Measurements from ENCODE around the gene CPEB1.
A peak's percentile ranks its signal among the peaks of the same experiment; 100 is the strongest.
"Not testable (repeated sequence)": the region's sequence is repeated elsewhere in the genome, so short reads cannot be mapped to it uniquely, and the experiment has no call there.

The CPEB1 gene

DNA sequence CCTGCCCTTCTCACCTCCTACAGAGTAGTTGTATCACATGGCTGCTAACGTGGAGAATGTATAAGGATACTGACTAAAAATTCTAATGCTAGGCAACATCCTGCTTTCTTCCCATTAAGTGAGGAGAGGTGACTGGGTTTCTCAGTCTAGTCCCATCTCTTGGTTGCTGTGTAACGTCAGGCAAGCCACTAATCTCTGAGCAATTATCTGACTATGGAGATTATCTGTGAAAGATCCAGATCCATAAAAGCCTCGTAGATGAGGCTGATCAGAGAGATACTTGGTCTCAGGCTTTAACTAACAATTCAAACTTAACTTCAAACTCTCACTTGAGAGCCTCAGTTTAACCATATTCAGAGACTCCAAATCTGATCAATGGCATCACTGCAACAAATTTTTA, 102.2 kb downstream of the CPEB1 start:
- no peak for DNase-seq (ENCODE audit: low read depth)

- DNase-seq (ENCODE audit: low read depth), result no peak
Observed at GRCh38 chr15:82544431-82544830, 102.7 kb downstream of the CPEB1 start.

DNA sequence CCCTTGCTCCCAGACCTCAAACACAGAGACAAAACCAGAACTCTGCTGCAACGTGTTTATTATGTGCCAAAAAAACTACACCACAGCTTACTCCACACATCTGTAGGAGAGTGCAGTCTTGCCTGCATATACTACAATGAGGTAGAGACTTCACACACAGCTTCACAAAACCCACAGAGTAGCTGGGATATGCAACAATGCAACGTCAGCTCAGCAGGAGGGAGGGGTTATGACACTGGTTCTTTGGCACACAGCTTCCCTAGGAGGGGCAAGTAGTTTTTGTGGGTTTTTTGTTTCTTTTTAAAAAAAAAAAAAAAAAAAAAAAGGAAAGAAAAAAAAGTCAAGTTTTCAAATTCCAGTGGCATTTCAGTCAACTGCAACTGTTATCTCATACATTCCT, 104.0 kb downstream of the CPEB1 start:
- DNase-seq (ENCODE audit: low read depth), result no peak

GRCh38 chr15:82540984-82541431, 106.2 kb downstream of the CPEB1 start:
- DNase-seq (ENCODE audit: low read depth), result no peak

DNA sequence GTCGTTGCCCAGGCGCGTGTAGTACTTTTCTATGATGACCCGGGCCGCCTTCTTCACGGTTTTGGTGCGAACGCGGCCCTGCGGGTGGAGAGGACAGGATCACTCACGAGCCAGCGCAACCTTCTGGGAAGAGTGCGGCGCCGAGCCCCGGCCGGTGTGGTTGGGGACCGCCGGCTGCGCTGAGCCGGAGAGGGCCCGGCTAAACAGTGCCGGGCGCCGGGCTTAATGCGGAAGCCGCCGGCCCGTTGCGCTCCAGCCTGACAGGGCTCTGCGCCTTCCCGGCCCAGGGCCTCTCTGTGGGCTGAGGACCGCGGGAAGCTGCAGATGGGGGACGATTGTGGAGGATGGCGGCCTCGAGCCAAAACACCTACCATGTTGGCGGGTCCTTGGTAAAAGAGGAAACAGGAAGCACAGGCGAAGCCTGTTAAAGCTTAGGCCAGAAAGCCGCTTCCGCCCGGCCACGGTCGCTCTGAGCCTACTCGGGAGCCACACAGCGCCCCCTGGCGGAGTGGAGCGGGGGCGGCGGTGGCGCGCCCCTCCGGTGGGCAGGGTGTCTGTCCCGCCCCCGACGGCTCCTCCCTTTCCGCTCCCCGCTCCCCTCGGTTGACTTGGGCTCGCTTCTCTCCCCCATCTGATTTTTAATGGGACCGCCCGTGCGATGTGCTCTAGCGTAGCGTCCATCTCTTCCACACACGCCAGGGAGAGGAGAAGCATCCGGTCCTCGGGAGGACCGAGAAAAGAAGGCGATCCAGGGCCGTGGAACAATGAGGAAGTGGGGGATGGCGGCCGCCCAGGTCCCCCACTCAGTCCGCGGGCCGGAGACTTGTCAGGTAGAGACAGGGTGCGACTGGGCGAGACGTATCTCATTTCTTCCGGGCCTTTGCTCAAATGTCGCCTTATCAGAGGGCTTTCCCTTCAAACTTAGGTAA, 106.8 kb downstream of the CPEB1 start, which contains the start of gene RPS17:
TSS of gene RPS17 (minus strand) at position 403 of the 929 bp plus-strand sequence. CDS start at position 374, 29 bp downstream.
- peak; percentile 99 for DNase-seq (ENCODE audit: low read depth)

DNA sequence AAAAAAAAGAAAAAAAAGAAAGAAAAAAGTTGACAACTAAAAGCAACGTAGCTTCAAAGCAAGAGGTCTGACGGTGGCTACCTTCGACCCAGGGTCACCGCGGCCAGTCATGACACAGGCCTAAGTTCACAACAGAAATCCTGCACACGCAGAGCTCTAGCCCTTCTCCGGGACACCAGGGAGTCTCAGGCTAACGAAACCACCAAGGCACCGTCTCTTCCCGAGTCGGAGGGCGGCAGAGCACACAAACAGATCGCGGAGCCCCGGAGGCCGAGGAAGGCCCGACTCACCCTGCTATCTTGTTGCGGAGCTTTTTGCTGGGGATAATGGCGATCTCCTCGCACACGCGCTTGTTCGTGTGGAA, 107.5 kb downstream of the CPEB1 start:
- DNase-seq (ENCODE audit: low read depth), result no peak

DNA sequence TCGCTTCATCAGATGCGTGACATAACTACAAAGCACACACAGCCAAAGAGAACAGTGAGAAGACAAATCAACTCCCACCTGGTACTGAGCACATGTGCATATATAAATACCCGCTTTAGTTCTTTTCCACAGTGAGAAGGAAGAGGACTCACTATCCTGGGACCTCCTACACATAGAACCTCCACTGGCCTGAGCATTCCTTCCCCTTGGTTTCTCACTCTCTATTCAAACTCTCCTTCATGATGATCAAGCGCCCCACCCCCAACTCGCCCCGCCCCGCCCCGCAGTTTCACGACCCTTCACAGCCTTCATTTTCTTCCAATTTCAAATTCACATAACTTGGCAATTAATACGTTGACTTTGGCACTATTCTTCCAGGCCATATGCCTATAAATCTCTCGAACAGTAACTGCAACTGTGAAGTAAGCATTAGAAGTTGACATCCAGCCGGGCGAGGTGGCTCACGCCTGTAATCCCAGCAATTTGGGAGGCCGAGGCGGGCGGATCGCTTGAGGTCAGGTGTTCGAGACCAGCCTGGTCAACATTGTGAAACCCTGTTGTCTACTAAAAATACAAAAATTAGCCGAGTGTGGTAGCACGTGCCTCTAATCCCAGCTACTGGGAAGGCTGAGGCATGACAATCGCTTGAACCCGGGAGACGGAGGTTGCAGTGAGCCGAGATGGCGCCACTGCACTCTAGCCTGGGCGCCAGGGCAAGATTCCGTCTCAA, 108.0 kb downstream of the CPEB1 start:
- no peak for DNase-seq (ENCODE audit: low read depth)

GRCh38 chr15:82537351-82537908, 109.7 kb downstream of the CPEB1 start:
- DNase-seq (ENCODE audit: low read depth), result no peak

GRCh38 chr15:82536409-82537350, 110.5 kb downstream of the CPEB1 start:
- DNase-seq (ENCODE audit: low read depth), result no peak

DNA sequence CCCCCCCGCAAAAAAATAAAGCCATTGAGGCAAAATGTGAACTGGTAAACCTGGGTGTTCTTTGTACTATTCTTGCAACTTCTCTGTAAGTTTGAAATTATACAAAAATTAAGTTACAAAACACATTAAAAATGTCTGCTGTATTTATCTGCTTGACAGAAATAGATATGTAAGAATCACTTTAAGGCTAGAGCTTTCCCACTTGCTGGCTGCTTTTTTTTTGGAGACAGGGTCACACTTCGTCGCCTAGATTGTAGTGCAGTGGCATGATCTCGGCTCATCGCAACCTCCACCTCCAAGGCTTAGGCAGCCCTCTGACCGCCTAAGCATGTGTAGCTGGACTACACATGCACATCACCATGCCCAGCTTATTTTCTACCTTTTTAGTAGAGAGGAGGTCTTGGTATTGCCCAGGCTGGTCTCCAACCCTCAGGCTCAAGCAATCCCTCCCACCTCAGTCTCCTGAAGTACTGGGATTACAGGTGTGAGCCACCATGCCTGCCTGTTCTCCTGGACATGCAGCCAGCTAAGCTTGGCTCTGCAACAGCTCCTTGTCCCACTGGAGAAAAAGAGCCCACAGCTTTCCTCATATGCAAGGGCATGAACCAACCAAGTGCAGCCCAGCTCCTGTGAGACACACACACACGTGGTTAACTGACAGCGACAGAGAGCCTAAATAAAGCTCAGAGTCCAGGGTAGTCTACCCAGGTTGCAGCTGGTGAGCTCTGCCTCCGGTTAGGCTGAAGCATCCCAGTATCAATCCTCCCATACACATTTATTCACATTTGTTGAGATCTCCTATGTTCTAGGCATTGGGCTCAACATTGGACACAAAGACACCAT, 111.4 kb downstream of the CPEB1 start:
- no peak for DNase-seq (ENCODE audit: low read depth)

- DNase-seq (ENCODE audit: low read depth), result not testable (repeated sequence)
Observed at GRCh38 chr15:82535151-82535550, 112.0 kb downstream of the CPEB1 start.

DNA sequence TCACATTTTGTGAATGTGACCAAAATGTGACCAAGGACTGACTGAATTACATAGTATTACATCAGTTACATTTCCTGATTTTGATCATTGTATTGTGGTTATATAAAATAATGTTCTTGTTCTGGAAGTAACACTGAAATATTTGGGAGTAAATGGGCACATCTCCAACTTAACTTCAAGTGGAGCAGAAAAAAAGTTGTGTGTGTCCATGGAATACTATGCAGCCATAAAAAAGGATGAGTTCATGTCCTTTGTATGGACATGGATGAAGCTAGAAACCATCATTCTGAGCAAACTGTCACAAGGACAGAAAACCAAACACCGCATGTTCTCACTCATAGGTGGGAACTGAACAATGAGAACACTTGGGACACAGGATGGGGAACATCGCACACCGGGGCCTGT, 112.7 kb downstream of the CPEB1 start:
- DNase-seq (ENCODE audit: low read depth), result not testable (repeated sequence)

GRCh38 chr15:82533801-82534200, 113.4 kb downstream of the CPEB1 start:
- no peak for DNase-seq (ENCODE audit: low read depth)

GRCh38 chr15:82532991-82533481, 114.1 kb downstream of the CPEB1 start:
- no peak for DNase-seq (ENCODE audit: low read depth)

- no peak for DNase-seq (ENCODE audit: low read depth)
Observed at GRCh38 chr15:82532383-82532990, 114.7 kb downstream of the CPEB1 start.

GRCh38 chr15:82531496-82532382, 115.4 kb downstream of the CPEB1 start:
- no peak for DNase-seq (ENCODE audit: low read depth)

DNA sequence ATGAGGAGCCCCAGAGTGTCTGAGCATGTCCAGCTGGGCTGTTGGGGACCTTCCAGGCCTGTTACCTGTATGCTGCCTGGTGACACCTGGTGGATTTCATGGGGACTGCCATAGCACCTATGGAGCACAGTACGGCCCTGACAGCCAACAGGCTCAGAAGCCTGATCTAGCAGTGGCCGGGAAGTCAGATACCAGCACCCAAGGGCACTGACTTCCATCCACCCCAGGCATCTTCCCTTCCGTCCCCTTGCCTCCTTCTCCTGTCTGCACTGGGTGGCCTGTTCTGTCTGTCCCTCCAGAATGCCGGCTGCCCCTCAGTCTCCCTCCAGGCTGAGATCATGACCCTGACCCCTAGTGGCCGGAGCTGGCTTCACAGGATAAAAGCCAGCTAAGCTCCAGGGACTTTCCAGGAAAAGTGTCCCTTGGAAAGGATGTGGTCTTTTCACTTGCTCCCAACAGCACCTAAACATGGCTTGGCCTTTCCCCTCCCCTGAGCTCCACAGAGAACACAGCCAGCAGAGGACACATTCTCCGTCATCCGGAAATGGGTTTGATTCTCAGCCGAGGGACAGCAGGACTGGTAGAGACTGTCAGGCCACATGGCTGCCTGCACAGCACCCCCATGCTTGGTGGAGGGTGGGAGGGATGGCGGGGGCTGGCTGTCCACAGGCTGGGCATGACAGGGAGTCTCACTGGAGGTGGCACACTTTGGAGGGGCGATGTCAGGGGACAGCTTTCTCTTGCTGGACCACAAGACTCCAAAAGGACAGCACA, 116.4 kb downstream of the CPEB1 start:
- DNase-seq (ENCODE audit: low read depth), result peak; percentile 46

DNA sequence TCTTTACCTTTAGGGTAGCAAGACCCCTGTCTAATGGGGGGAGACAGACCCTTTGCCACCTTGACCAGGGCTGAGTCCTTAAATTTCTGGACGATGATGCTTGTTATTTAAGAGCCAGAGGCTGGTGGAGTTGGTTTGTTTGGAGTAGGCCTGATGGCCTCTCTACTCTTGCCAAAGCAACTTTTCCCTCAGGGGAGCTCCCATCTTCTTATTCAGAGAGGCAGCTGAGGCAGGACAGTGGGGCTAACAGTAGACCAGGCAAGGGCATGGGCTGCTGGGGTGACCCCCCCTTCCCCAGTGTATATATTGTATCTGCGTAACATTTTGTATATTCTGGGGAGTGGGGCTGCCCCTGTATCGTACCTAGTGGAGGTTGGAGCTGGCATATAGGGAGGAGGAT, 117.2 kb downstream of the CPEB1 start:
- DNase-seq (ENCODE audit: low read depth), result no peak

Data from activated T-helper 9 cell treated with anti-CD3 and anti-CD28 coated beads, Interleukin-2, amount 50 U/mL, for 16 hours (primary cell).